Lower leg skin (tissue), 3 donors: ENCODE results near the gene NCOA3.
"Not testable (repeated sequence)": the region's sequence is repeated elsewhere in the genome, so short reads cannot be mapped to it uniquely, and the experiment has no call there.

Experiments
- POLR2A ChIP-seq, 2 donors: fragments of 450-650 bp; IDR thresholded peaks; one replicate each; pipeline ENCODE4 v1.6.1; 2016 to 2017; ENCODE audit warnings: antibody characterized with exemption in 2 of 2, mild to moderate bottlenecking in 1 of 2, moderate library complexity in 1 of 2
- TF ChIP-seq, protein P1 (sequence below), 3 donors: fragments of 450-650 bp; IDR thresholded peaks; one replicate each; pipeline ENCODE4 v1.5.1; 2016; ENCODE audit warnings: antibody characterized with exemption in 3 of 3, mild to moderate bottlenecking in 3 of 3, moderate library complexity in 2 of 3

DNA sequence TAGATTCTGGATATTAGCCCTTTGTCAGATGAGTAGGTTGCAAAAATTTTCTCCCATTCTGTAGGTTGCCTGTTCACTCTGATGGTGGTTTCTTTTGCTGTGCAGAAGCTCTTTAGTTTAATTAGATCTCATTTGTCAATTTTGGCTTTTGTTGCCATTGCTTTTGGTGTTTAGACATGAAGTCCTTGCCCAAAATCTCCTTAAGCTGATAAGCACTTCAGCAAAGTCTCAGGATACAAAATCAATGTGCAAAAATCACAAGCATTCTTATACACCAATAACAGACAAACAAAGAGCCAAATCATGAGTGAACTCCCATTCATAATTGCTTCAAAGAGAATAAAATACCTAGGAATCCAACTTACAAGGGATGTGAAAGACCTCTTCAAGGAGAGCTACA is 52.6 kb downstream of the NCOA3 start:
- TF ChIP-seq, protein P1, sequence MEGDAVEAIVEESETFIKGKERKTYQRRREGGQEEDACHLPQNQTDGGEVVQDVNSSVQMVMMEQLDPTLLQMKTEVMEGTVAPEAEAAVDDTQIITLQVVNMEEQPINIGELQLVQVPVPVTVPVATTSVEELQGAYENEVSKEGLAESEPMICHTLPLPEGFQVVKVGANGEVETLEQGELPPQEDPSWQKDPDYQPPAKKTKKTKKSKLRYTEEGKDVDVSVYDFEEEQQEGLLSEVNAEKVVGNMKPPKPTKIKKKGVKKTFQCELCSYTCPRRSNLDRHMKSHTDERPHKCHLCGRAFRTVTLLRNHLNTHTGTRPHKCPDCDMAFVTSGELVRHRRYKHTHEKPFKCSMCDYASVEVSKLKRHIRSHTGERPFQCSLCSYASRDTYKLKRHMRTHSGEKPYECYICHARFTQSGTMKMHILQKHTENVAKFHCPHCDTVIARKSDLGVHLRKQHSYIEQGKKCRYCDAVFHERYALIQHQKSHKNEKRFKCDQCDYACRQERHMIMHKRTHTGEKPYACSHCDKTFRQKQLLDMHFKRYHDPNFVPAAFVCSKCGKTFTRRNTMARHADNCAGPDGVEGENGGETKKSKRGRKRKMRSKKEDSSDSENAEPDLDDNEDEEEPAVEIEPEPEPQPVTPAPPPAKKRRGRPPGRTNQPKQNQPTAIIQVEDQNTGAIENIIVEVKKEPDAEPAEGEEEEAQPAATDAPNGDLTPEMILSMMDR (IDR thresholded peaks at IDR 0.05) = not testable (repeated sequence)
- not testable (repeated sequence) for TF ChIP-seq POLR2A (IDR thresholded peaks at IDR 0.05)
